ENCODE data around the gene SLC35F4. TPM values are rescaled to one million over a fixed set of nuclear protein-coding genes. Genes with fewer than 3 reads are reported as not detected.

Gene SLC35F4
- total RNA-seq, 4 donors from 2014 or later: not detected

GRCh38 chr14:57686304-57686703, 179.6 kb downstream of the SLC35F4 start:
- DNase-seq (no peak), ATAC-seq (no peak)
- H3K4me3 ChIP-seq: no peak overlapping the region
- no peak overlapping the region for H3K27ac ChIP-seq
- no peaks in the 10 kb centered on the region for H3K27me3 ChIP-seq
- in situ Hi-C loops (cut with MboI; ENCODE audit: low sequenced_read_pairs in 4 of 4) (no loop called here), intact Hi-C loops (cut with DNase I; ENCODE audit: low total_unique reads) (no loop called here)
- H3K4me1 ChIP-seq: no peaks in the 10 kb centered on the region
- no peak for TF ChIP-seq POLR2A (IDR thresholded peaks at IDR 0.05)
- TF ChIP-seq CTCF (IDR thresholded peaks at IDR 0.05 in 4 of 5, conservative IDR thresholded peaks at IDR 0.05 in 1 of 5): no peak
- H3K9me3 ChIP-seq: no peaks in the 10 kb centered on the region
- H3K36me3 ChIP-seq: no peaks in the 10 kb centered on the region

GRCh38 chr14:57671021-57671420, 194.9 kb downstream of the SLC35F4 start:
- no peak overlapping the region for H3K27ac ChIP-seq
- no peaks in the 10 kb centered on the region for H3K27me3 ChIP-seq
- no peak for ATAC-seq
- H3K9me3 ChIP-seq: no peaks in the 10 kb centered on the region
- no peak overlapping the region for H3K4me3 ChIP-seq
- no peaks in the 10 kb centered on the region for H3K36me3 ChIP-seq
- no peaks in the 10 kb centered on the region for H3K4me1 ChIP-seq
- intact Hi-C loops (cut with DNase I; ENCODE audit: low total_unique reads): no loop called here
- no peak for DNase-seq
- no peak for TF ChIP-seq POLR2A (IDR thresholded peaks at IDR 0.05)
- in situ Hi-C loops (cut with MboI; ENCODE audit: low sequenced_read_pairs in 4 of 4): no loop called here

- H3K27me3 ChIP-seq: no peaks in the 10 kb centered on the region
- TF ChIP-seq CTCF (IDR thresholded peaks at IDR 0.05 in 4 of 5, conservative IDR thresholded peaks at IDR 0.05 in 1 of 5): no peak
- TF ChIP-seq POLR2A (IDR thresholded peaks at IDR 0.05): no peak
- H3K4me1 ChIP-seq: no peaks in the 10 kb centered on the region
- no peaks in the 10 kb centered on the region for H3K36me3 ChIP-seq
- no peaks in the 10 kb centered on the region for H3K9me3 ChIP-seq
- H3K4me3 ChIP-seq: no peak overlapping the region
- DNase-seq: no peak
- no peak for ATAC-seq
- intact Hi-C loops (cut with DNase I; ENCODE audit: low total_unique reads): no loop called here
- no peak overlapping the region for H3K27ac ChIP-seq
- in situ Hi-C loops (cut with MboI; ENCODE audit: low sequenced_read_pairs in 4 of 4): no loop called here
Measured at GRCh38 chr14:57660208-57660607, 205.7 kb downstream of the SLC35F4 start.

GRCh38 chr14:57659052-57659451, 206.8 kb downstream of the SLC35F4 start:
- no peak for DNase-seq

GRCh38 chr14:57657487-57657886, 208.4 kb downstream of the SLC35F4 start:
- no peak overlapping the region for H3K4me3 ChIP-seq
- no peak for ATAC-seq
- intact Hi-C loops (cut with DNase I; ENCODE audit: low total_unique reads) (no loop called here), in situ Hi-C loops (cut with MboI; ENCODE audit: low sequenced_read_pairs in 4 of 4) (no loop called here)
- H3K36me3 ChIP-seq: no peaks in the 10 kb centered on the region
- no peak for TF ChIP-seq POLR2A (IDR thresholded peaks at IDR 0.05)
- no peak overlapping the region for H3K27ac ChIP-seq
- H3K4me1 ChIP-seq: no peaks in the 10 kb centered on the region
- H3K27me3 ChIP-seq: no peaks in the 10 kb centered on the region
- H3K9me3 ChIP-seq: no peaks in the 10 kb centered on the region
- no peak for DNase-seq

More at GRCh38 chr14:57659052-57659451, 206.8 kb downstream of the SLC35F4 start:
- Histone ChIP-seq H3K4me3 (no peak overlapping the region), H3K27me3 (no peaks in the 10 kb centered on the region), H3K27ac (no peak overlapping the region), H3K36me3 (no peaks in the 10 kb centered on the region), H3K9me3 (no peaks in the 10 kb centered on the region), H3K4me1 (no peaks in the 10 kb centered on the region)
- TF ChIP-seq CTCF (IDR thresholded peaks at IDR 0.05 in 4 of 5, conservative IDR thresholded peaks at IDR 0.05 in 1 of 5): no peak
- no peak for TF ChIP-seq POLR2A (IDR thresholded peaks at IDR 0.05)
- ATAC-seq: no peak
- in situ Hi-C loops (cut with MboI; ENCODE audit: low sequenced_read_pairs in 4 of 4) (no loop called here), intact Hi-C loops (cut with DNase I; ENCODE audit: low total_unique reads) (no loop called here)

- no peak for TF ChIP-seq CTCF (IDR thresholded peaks at IDR 0.05 in 4 of 5, conservative IDR thresholded peaks at IDR 0.05 in 1 of 5)
- no peak for TF ChIP-seq POLR2A (IDR thresholded peaks at IDR 0.05)
- no peaks in the 10 kb centered on the region for H3K4me1 ChIP-seq
- intact Hi-C loops (cut with DNase I; ENCODE audit: low total_unique reads): no loop called here
- ATAC-seq (no peak), DNase-seq (no peak)
- no peak overlapping the region for H3K27ac ChIP-seq
- H3K27me3 ChIP-seq: no peaks in the 10 kb centered on the region
- in situ Hi-C loops (cut with MboI; ENCODE audit: low sequenced_read_pairs in 4 of 4): no loop called here
- no peaks in the 10 kb centered on the region for H3K9me3 ChIP-seq
- H3K36me3 ChIP-seq: no peaks in the 10 kb centered on the region
- H3K4me3 ChIP-seq: no peak overlapping the region
Measured at GRCh38 chr14:57656853-57657252, 209.0 kb downstream of the SLC35F4 start.
